ENCODE data around the gene SLC25A26. TPM values are rescaled to one million over a fixed set of nuclear protein-coding genes. Genes with fewer than 3 reads are reported as not detected.

SLC25A26 gene
- total and polyA plus RNA-seq, 12 donors = 12.1 to 44.2 (median 31.0) TPM

DNA sequence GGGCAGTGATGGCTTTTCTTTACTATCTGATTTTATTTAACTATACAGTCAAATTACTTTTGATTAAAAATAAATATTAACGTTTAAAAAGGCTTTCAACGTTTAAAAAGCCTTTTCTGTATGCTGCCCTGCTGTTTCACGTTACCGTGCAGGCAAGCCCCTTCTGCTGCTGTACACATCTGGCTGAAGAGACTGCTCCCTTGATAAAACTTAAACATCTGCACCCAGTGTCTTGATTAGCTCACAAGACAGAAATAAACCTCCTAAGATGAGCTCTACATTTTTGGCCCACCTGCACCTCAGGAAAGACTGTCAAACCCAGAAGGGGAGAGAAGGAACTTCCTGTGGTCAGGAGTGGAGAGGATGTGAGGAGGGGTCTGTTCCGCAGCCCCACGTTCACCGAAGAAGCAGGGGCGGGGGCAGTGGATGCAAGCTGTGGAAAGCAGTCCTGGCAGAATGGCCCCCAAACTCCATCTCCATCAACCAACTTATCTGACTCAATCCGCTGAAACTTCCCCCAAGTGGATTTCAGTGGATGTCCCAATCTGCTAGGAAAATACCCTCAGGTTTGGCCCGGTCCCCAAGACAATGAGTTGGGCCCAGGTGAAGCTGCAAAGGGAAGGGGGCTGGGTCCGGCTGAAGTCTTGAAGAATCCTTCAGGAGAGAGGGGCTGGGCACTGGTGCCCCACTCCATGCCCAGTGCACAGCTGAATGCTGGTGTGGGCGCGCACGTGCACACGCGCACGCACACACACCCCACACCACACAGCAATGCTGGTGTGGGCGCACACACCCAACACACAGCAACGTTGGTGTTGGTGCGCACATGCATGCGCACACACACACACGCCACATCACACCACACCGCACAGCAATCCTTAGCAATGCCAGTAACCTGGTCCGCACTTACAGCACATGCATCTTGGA is 191.4 kb downstream of the SLC25A26 start:
- Histone ChIP-seq H3K9me3 (no peaks in the 10 kb centered on the region), H3K27me3 (no peaks in the 10 kb centered on the region), H3K27ac (peak overlapping the region; percentile 36 to 79 (median 54)), H3K36me3 (peaks cover 0 to 83% (median 21%) of the 10 kb centered on the region in 9 donors), H3K4me3 (no peak overlapping the region), H3K4me1 (peaks cover 19 to 93% (median 57%) of the 10 kb centered on the region in 9 donors)
- DNase-seq (no peak), ATAC-seq (no peak)
- WGBS, 2 donors = 83 to 89% methylated on average over 24 of the region's 24 CpGs
- intact Hi-C loops (cut with DNase I) = loop anchor here in 4 of 10 donors (5.0 to 10.0 kb wide), 3 partner anchors 40 to 93 kb away; partner anchors contain the start of gene LRIG1 (in 1 of the 4)
- TF ChIP-seq, protein P1, sequence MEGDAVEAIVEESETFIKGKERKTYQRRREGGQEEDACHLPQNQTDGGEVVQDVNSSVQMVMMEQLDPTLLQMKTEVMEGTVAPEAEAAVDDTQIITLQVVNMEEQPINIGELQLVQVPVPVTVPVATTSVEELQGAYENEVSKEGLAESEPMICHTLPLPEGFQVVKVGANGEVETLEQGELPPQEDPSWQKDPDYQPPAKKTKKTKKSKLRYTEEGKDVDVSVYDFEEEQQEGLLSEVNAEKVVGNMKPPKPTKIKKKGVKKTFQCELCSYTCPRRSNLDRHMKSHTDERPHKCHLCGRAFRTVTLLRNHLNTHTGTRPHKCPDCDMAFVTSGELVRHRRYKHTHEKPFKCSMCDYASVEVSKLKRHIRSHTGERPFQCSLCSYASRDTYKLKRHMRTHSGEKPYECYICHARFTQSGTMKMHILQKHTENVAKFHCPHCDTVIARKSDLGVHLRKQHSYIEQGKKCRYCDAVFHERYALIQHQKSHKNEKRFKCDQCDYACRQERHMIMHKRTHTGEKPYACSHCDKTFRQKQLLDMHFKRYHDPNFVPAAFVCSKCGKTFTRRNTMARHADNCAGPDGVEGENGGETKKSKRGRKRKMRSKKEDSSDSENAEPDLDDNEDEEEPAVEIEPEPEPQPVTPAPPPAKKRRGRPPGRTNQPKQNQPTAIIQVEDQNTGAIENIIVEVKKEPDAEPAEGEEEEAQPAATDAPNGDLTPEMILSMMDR (IDR thresholded peaks at IDR 0.05) = no peak

DNA sequence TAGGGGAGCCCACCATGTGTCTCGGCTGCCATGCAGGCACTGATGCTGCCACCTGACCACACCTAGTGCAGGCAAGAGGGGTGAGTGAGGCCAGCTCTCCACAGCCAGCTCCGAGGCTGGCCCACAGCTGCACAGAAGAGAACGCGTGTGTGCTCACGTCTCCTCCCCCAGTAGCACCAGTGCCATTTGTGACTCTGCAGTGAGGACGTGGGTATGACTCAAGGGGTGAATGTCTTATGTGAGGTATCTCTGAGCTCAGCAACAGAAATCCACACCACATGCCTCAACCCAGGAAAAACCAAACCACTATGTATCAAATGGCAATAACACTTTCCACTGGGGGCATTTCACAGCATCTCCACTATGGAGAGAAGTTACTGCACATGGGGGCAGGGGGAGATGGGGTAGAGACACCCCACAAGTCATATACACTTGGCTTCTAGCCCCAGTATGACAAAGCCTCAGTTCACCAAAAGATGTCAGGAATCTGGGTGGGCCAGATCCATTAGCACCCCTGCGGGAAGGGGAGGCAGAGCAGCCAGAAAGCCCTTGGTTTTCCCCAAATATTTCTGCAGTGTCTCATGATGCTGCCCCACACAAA is 192.4 kb downstream of the SLC25A26 start:
- H3K36me3 ChIP-seq = peaks cover 0 to 77% (median 21%) of the 10 kb centered on the region in 9 donors
- no peak overlapping the region for H3K4me3 ChIP-seq

DNA sequence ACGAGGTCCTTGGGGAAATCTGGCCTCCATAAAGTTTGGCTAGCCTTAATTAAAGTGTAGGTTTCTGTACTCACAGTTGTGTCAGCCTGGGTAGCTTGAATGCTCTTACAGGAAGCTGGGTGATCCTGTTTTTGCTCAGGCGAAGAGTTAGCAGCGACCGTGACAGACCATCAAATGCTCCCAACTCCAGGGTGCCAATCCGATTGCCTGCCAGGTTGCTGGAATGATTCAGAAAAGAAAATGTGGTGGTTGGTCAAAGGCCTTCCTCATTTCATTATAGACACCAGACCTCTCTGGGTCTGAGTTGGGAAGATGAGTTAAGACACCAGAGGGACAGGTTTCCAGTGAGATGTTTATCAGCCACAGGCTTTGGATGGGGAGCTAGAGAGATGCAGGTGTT is 194.0 kb downstream of the SLC25A26 start:
- TF ChIP-seq, protein P1 (IDR thresholded peaks at IDR 0.05) = no peak
- ATAC-seq (peak in 1 of 8 donors; percentile 25), DNase-seq (no peak)
- Histone ChIP-seq H3K4me1 (peaks cover 12 to 96% (median 63%) of the 10 kb centered on the region in 9 donors), H3K36me3 (peaks cover 0 to 65% (median 18%) of the 10 kb centered on the region in 9 donors), H3K4me3 (no peak overlapping the region), H3K27ac (peak overlapping the region; percentile 47 to 78 (median 66)), H3K9me3 (no peaks in the 10 kb centered on the region), H3K27me3 (no peaks in the 10 kb centered on the region)
- intact Hi-C loops (cut with DNase I) = loop anchor here in 6 of 10 donors (2.0 to 10.0 kb wide), 5 partner anchors 37 to 90 kb away; partner anchors contain the start of gene LRIG1 (in 1 of the 6)
- 64% methylated on average over 5 of the region's 5 CpGs for WGBS, 2 donors

More for the DNA sequence above, 192.4 kb downstream of the SLC25A26 start:
- peak overlapping the region in 7 of 10 donors; percentile 2 to 72 (median 56) for H3K27ac ChIP-seq
- intact Hi-C loops (cut with DNase I) = loop anchor here in 4 of 10 donors (5.0 to 10.0 kb wide), 3 partner anchors 39 to 92 kb away; partner anchors contain the start of gene LRIG1 (in 1 of the 4)
- no peak for DNase-seq
- no peak for ATAC-seq
- TF ChIP-seq, protein P1 (IDR thresholded peaks at IDR 0.05) = no peak
- H3K27me3 ChIP-seq = no peaks in the 10 kb centered on the region
- no peaks in the 10 kb centered on the region for H3K9me3 ChIP-seq
- WGBS, 2 donors = 89 to 92% methylated on average over 7 of the region's 7 CpGs
- peaks cover 15 to 94% (median 58%) of the 10 kb centered on the region in 9 donors for H3K4me1 ChIP-seq

DNA sequence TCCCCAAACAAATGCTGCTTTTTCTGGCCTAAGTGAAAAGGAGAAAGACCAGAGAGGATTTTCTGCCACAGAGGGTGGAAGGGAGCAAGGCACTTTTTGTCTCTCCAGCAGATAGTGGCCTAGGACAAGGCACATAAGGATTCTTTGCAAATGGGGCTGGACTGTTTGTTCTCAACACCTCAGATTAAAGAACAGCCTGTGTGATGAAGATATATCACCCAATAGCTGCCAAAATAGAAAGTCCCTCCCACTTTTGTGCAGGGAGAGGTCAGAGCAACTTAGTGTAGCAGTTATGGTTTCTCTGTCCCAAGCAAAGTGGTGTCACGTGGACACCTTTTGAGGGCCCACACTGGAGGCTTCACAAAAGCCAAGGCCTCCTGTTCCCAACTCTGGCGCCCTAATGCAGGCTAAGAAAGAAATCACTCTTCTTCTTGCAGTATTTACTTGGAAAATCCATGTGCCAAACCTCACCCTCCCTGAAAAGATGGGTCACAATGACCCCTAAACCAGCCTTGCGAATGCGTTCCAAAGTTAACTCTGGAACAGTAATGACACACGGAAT is 195.1 kb downstream of the SLC25A26 start:
- DNase-seq = no peak
- Histone ChIP-seq H3K27me3 (no peaks in the 10 kb centered on the region), H3K27ac (peak overlapping the region; percentile 42 to 78 (median 66)), H3K36me3 (peaks cover 0 to 54% (median 16%) of the 10 kb centered on the region in 9 donors), H3K4me3 (no peak overlapping the region), H3K4me1 (peaks cover 12 to 87% (median 60%) of the 10 kb centered on the region in 9 donors), H3K9me3 (peaks cover 0 to 3% (median 0%) of the 10 kb centered on the region in 11 donors)
- TF ChIP-seq, protein P1 (IDR thresholded peaks at IDR 0.05) = no peak
- peak in 7 of 8 donors; percentile 39 to 87 (median 68) for ATAC-seq
- intact Hi-C loops (cut with DNase I) = loop anchor here in 3 of 10 donors (2.0 to 10.0 kb wide), 4 partner anchors 66 to 89 kb away; partner anchors contain the start of gene LRIG1 (in 1 of the 3)
- 45 to 58% methylated on average over 5 of the region's 5 CpGs for WGBS, 2 donors

All from heart right ventricle (tissue), 16 donors.